ENCODE results near the gene MACROD1.

The MACROD1 gene

DNA sequence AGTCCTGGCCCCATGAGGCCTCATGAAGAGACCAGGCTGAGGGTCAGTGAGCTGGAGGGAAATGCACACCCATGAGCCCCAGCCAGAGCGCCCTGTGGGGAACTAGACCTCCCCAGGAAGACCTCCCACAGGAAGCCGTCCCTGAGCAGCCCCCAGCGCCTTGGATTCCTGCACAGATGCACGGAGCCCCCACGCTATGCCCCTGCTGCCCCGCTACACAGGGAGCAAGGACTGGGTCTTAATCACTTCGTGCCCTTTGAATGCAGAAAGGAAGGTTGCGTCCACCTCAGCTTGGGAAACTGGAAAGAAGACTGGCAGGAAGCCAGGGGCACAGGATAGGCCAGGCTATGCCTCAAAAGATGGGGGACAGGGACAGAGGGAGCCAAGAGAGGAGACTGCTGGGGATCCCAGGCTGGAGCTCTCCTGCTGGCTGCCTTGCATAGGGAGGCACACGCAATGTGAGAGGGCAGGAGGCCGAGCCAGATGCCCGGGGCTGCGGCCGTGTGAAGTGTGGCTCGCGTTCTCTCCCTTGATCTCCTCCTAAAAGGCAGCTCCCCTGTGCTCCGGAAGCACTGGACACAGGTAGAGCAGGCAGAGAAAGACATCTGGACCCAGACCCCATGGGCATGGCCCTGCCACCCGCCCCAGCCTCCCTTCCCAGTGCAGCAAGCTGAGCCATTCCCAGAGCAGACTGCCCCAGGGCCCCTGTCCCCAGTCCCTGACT, 32.8 kb downstream of the MACROD1 start:
- Histone ChIP-seq H3K4me1 (ENCODE audit: control insufficient read depth, insufficient read depth, low read length) (no peaks in the 10 kb centered on the region), H3K27me3 (replicated peaks; ENCODE audit: control insufficient read depth, insufficient read depth, low read length) (peaks cover 7% of the 10 kb centered on the region), H3K36me3 (ENCODE audit: control insufficient read depth, insufficient read depth, low read length, severe bottlenecking) (no peaks in the 10 kb centered on the region), H3K4me3 (ENCODE audit: low read length) (no peak overlapping the region), H3K9ac (ENCODE audit: low read length) (no peak overlapping the region), H3K9me3 (ENCODE audit: control insufficient read depth, low read length) (no peaks in the 10 kb centered on the region)
- no peak for DNase-seq (ENCODE audit: low read depth)

DNA sequence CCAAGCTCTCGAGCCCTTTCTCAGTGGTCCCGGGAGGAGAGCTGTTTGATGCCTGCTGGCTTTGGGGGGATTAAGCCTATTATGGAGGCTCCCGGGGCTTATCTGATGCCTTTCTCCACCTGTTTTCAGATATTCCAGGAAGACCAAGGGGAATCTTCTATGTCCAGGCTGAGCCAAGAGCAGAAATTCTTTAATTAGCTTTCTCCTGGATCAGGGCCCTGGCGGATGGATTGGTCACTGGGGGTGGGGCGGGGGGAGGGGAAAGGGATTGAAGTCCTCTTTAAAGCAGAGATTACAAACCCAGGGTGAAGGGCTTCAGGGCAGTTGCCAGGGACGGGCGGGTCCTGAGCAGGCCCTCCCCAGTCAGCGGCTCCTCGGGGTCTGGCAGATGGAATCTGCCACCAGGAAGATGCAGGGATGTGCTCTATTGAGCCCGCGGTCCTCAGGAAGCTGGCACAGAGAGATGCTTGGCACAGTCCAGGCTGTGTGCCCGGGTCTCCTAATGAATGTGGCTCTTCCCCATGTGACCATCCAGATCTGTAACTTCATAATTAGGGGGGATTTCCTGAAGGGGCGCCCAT, 33.6 kb downstream of the MACROD1 start:
- Histone ChIP-seq H3K9me3 (ENCODE audit: control insufficient read depth, low read length) (no peaks in the 10 kb centered on the region), H3K36me3 (ENCODE audit: control insufficient read depth, insufficient read depth, low read length, severe bottlenecking) (no peaks in the 10 kb centered on the region), H3K4me3 (ENCODE audit: low read length) (no peak overlapping the region), H3K27me3 (replicated peaks; ENCODE audit: control insufficient read depth, insufficient read depth, low read length) (peaks cover 7% of the 10 kb centered on the region), H3K4me1 (ENCODE audit: control insufficient read depth, insufficient read depth, low read length) (no peaks in the 10 kb centered on the region), H3K9ac (ENCODE audit: low read length) (no peak overlapping the region)
- no peak for DNase-seq (ENCODE audit: low read depth)

DNA sequence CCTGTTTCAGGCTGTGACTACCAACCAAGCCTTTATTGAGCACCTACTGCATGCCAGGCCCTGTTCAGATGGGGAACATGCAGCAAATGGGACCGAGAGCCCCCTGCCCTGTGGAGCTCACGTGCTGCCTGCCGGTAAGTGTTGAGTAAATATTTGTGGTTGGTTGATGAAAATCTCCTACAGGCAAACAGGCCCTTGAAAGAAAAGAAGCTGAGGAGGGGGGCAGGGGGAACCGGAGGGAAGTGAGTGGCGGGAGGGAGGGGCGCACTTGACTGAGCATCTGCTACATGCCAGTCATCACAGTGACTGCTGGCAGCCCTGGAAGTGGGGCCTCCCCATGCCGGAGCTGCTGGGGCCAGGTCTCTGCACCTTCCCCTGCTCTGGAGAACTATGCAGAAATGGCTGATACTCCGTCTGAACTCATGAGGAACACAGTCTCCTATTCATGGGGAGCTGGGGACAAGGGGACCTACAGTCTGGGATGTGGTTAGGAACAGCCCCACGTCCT, 34.2 kb downstream of the MACROD1 start:
- DNase-seq (ENCODE audit: low read depth), result no peak
- H3K27me3 ChIP-seq (replicated peaks; ENCODE audit: control insufficient read depth, insufficient read depth, low read length), result peaks cover 7% of the 10 kb centered on the region
- no peak overlapping the region for H3K4me3 ChIP-seq (ENCODE audit: low read length)
- H3K9ac ChIP-seq (ENCODE audit: low read length), result no peak overlapping the region
- H3K4me1 ChIP-seq (ENCODE audit: control insufficient read depth, insufficient read depth, low read length), result no peaks in the 10 kb centered on the region
- H3K36me3 ChIP-seq (ENCODE audit: control insufficient read depth, insufficient read depth, low read length, severe bottlenecking), result no peaks in the 10 kb centered on the region
- H3K9me3 ChIP-seq (ENCODE audit: control insufficient read depth, low read length), result no peaks in the 10 kb centered on the region

DNA sequence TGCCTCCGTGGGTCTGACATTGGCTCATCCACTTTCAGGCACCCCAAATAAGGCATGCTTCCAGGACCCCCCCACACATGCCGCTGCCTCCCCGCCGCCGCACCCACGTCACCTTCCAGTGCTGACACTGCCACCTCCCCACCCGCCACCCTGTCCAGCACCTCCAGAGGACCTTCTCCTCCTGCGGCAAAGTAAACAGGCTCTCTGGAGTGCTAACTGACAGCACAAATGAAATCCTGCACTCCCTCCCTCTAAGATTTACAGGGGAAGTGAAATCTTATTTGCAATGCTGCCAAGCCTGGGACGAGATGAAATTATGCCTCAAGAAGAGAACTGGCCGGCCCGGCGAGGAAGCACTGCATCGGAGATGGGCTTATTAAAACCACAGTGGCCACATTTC, 35.3 kb downstream of the MACROD1 start:
- Histone ChIP-seq H3K9me3 (ENCODE audit: control insufficient read depth, low read length) (no peaks in the 10 kb centered on the region), H3K9ac (ENCODE audit: low read length) (no peak overlapping the region), H3K36me3 (ENCODE audit: control insufficient read depth, insufficient read depth, low read length, severe bottlenecking) (no peaks in the 10 kb centered on the region), H3K4me3 (ENCODE audit: low read length) (no peak overlapping the region), H3K27me3 (replicated peaks; ENCODE audit: control insufficient read depth, insufficient read depth, low read length) (peaks cover 7% of the 10 kb centered on the region), H3K4me1 (ENCODE audit: control insufficient read depth, insufficient read depth, low read length) (no peaks in the 10 kb centered on the region)
- no peak for DNase-seq (ENCODE audit: low read depth)

DNA sequence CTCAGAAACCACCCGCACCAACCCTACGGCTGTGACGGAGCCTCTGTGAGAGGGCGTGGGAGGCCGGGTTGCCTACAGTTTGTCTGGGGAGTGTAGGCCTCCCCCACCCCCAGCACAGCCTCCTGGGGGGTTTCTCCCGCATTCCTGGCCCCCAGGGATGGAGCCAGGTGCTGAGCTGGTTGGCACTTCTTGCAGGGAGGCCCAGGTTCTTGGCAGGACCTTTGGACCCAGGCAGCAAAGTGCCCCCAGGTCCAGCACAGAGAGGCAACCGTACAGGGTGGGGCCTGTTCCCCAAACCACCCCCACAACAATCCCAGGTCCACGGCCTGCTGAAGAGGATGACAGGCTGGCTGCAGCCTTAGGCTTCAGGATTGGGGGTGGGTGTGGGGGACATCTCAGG, 36.5 kb downstream of the MACROD1 start:
- DNase-seq (ENCODE audit: low read depth), result no peak
- Histone ChIP-seq H3K4me3 (ENCODE audit: low read length) (no peak overlapping the region), H3K4me1 (ENCODE audit: control insufficient read depth, insufficient read depth, low read length) (no peaks in the 10 kb centered on the region), H3K9me3 (ENCODE audit: control insufficient read depth, low read length) (no peaks in the 10 kb centered on the region), H3K27me3 (replicated peaks; ENCODE audit: control insufficient read depth, insufficient read depth, low read length) (peaks cover 7% of the 10 kb centered on the region), H3K36me3 (ENCODE audit: control insufficient read depth, insufficient read depth, low read length, severe bottlenecking) (no peaks in the 10 kb centered on the region), H3K9ac (ENCODE audit: low read length) (no peak overlapping the region)

DNA sequence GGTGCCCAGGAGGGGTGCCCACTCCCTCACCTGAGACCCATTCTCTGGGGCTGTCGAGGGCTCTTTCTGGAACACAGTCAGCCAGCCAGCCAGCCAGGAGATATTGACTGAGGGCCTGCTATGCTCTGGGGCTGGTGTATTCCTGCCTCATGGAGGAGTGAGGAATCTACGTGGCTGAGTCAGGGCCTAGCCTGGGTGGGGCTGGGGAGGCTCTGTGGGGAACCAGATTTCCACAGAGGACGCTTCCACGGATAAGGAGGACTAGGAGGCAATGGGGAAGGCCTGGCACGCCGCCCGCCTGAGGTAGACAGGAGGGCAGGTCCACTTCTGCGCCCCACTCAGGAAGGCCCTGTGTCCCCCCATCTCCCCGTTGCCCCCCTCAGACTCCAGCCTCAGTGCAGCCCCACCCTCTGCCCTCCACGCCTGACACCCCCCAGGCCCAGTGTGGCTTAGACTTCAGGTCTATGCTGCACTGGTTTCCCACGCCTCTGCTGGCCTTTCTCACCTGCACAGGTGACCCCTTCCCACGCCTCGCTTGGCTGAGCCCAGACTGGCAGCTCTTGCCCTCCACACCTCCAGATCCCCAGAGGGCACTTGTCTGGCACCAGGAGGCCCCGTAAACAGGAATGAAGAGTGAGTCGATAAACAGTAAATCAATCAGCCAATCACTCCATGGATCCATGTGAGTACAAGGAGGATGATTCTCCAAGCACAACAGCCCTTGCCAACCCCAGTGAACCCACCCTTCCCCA, 37.5 kb downstream of the MACROD1 start:
- Histone ChIP-seq H3K9ac (ENCODE audit: low read length) (no peak overlapping the region), H3K27me3 (replicated peaks; ENCODE audit: control insufficient read depth, insufficient read depth, low read length) (peaks cover 4% of the 10 kb centered on the region), H3K4me3 (ENCODE audit: low read length) (no peak overlapping the region), H3K4me1 (ENCODE audit: control insufficient read depth, insufficient read depth, low read length) (no peaks in the 10 kb centered on the region), H3K9me3 (ENCODE audit: control insufficient read depth, low read length) (no peaks in the 10 kb centered on the region), H3K36me3 (ENCODE audit: control insufficient read depth, insufficient read depth, low read length, severe bottlenecking) (no peaks in the 10 kb centered on the region)
- DNase-seq (ENCODE audit: low read depth), result no peak

DNA sequence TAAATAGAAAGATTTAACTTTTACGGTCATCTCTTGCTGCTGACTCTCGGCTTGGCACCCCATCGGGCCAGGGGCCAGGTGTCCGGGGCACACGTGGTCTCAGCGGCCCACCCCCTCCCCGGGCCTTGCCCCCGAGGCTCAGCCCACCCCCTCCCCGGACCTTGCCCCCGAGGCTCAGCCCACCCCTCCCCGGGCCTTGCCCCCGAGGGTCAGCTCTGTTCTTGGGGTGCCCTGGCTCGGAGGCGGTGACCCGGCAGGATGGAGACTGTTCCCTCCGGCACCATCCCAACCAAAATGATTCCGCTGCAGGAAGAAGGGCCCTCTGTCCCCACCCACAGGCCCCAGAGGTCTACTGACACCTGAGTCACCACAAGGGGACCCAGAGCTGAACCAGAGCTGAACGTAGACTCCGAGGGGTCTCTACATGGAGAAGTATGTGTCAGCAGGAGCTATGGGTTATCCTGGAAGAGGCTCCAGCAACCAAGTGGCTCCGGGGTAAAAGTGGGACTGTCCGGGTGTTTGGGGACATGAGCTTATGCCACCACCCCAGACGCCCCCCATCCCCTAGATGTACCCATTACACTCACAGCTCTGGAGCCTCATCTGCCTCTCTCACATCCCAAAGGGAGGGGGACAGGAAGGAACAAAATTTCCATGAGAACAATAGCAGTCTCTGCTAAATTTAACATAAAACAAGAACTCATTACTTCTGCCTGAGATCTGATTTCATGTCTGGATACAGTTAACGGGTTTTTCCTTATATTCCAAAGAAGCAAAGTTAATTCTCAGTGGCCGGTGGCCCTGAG, 38.4 kb downstream of the MACROD1 start:
- DNase-seq (ENCODE audit: low read depth), result no peak
- no peak overlapping the region for H3K4me3 ChIP-seq (ENCODE audit: low read length)
- no peaks in the 10 kb centered on the region for H3K4me1 ChIP-seq (ENCODE audit: control insufficient read depth, insufficient read depth, low read length)
- no peaks in the 10 kb centered on the region for H3K36me3 ChIP-seq (ENCODE audit: control insufficient read depth, insufficient read depth, low read length, severe bottlenecking)
- H3K9me3 ChIP-seq (ENCODE audit: control insufficient read depth, low read length), result no peaks in the 10 kb centered on the region
- H3K9ac ChIP-seq (ENCODE audit: low read length), result no peak overlapping the region
- peaks cover 4% of the 10 kb centered on the region for H3K27me3 ChIP-seq (replicated peaks; ENCODE audit: control insufficient read depth, insufficient read depth, low read length)

DNA sequence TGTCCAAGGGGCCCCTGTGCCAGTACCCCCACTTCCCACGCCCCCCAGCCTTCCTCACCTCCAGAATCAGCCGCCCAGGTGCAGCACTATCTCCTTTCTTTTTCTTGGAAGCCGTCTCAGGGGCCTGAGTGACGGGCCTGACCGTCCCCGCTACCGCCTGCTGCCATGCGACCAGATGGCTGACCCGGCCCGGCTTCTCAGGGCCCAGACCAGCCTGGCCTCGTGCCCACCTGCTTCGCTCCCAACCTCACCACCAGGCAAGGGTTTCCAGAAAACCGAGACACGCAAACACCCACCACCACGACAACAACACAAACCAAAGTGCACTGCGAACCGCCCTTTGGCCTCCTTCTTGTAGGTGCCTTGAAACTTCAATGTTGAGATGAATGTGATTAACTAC, 39.1 kb downstream of the MACROD1 start:
- no peaks in the 10 kb centered on the region for H3K4me1 ChIP-seq (ENCODE audit: control insufficient read depth, insufficient read depth, low read length)
- no peaks in the 10 kb centered on the region for H3K36me3 ChIP-seq (ENCODE audit: control insufficient read depth, insufficient read depth, low read length, severe bottlenecking)
- DNase-seq (ENCODE audit: low read depth), result no peak
- H3K4me3 ChIP-seq (ENCODE audit: low read length), result no peak overlapping the region
- H3K27me3 ChIP-seq (replicated peaks; ENCODE audit: control insufficient read depth, insufficient read depth, low read length), result peaks cover 4% of the 10 kb centered on the region
- H3K9ac ChIP-seq (ENCODE audit: low read length), result no peak overlapping the region
- H3K9me3 ChIP-seq (ENCODE audit: control insufficient read depth, low read length), result no peaks in the 10 kb centered on the region

DNA sequence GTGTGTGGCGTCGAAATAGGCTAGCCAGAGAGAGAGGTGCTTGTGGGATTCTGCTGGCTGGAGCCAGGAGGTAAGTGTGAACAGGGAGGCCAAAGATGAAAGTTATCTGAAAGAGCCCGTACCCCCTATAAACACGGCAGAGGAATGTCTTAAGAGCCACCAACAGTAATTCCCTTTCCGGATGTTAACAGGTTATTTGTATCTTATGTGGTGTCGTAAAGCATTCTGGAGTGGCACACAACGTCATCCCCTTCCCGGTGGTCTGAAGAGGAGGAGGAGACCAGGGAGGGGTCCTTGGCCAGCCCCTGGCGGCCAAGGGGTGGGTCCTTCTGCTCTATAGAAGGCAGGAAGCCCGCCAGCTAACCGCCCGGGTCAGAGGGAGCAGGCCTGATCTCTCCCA, 39.5 kb downstream of the MACROD1 start:
- H3K9ac ChIP-seq (ENCODE audit: low read length), result no peak overlapping the region
- H3K9me3 ChIP-seq (ENCODE audit: control insufficient read depth, low read length), result no peaks in the 10 kb centered on the region
- H3K36me3 ChIP-seq (ENCODE audit: control insufficient read depth, insufficient read depth, low read length, severe bottlenecking), result no peaks in the 10 kb centered on the region
- H3K4me3 ChIP-seq (ENCODE audit: low read length), result no peak overlapping the region
- DNase-seq (ENCODE audit: low read depth), result no peak
- H3K4me1 ChIP-seq (ENCODE audit: control insufficient read depth, insufficient read depth, low read length), result no peaks in the 10 kb centered on the region
- H3K27me3 ChIP-seq (replicated peaks; ENCODE audit: control insufficient read depth, insufficient read depth, low read length), result peaks cover 4% of the 10 kb centered on the region

DNA sequence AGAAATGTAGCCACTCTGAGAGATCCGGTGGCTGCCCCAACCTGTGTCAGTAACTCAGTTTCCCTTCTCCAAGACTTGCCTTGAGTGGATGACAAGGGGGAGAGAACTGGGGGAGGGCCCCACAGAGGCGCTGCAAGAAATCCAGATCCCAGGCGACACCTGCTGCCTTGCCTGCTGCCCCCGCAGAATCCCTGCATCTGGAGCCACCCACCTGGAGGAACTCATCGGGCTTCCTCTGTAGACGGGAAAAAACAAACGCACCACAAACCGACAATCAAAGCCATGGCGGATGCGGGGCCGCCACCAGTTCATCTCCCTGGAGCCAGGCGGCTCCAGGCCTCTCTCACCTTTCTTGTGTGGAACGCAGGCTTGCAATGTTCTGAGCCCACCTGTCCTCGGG, 40.2 kb downstream of the MACROD1 start:
- no peak for DNase-seq (ENCODE audit: low read depth)
- Histone ChIP-seq H3K9me3 (ENCODE audit: control insufficient read depth, low read length) (no peaks in the 10 kb centered on the region), H3K4me1 (ENCODE audit: control insufficient read depth, insufficient read depth, low read length) (no peaks in the 10 kb centered on the region), H3K36me3 (ENCODE audit: control insufficient read depth, insufficient read depth, low read length, severe bottlenecking) (no peaks in the 10 kb centered on the region), H3K9ac (ENCODE audit: low read length) (no peak overlapping the region), H3K27me3 (replicated peaks; ENCODE audit: control insufficient read depth, insufficient read depth, low read length) (peaks cover 4% of the 10 kb centered on the region), H3K4me3 (ENCODE audit: low read length) (no peak overlapping the region)

DNA sequence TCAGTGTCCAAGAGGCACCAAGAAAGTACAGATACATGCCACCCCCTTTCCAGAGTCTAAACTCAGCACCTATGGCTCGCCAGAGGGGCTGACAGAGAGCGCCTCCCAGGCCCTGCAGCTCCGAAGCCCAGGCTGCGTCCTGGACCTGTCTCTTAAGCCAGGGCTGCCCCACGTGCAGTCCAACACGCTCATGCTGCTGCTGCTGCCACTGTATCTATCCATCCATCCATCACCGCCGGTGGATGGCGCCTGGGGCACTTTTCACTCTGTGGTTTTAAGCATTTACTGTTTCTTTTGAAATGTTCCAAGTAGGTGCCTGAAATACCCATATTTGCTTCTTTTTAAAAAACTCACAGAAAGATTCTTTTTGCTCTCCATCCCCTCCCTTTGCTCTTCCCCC, 41.8 kb downstream of the MACROD1 start:
- Histone ChIP-seq H3K27me3 (replicated peaks; ENCODE audit: control insufficient read depth, insufficient read depth, low read length) (peaks cover 4% of the 10 kb centered on the region), H3K9ac (ENCODE audit: low read length) (no peak overlapping the region), H3K36me3 (ENCODE audit: control insufficient read depth, insufficient read depth, low read length, severe bottlenecking) (no peaks in the 10 kb centered on the region), H3K4me1 (ENCODE audit: control insufficient read depth, insufficient read depth, low read length) (no peaks in the 10 kb centered on the region), H3K9me3 (ENCODE audit: control insufficient read depth, low read length) (no peaks in the 10 kb centered on the region), H3K4me3 (ENCODE audit: low read length) (no peak overlapping the region)
- DNase-seq (ENCODE audit: low read depth), result no peak

All from adipocyte (in vitro differentiated cells).